Measurements from ENCODE around the gene XKR7. TPM values are rescaled to one million over a fixed set of nuclear protein-coding genes. Genes with fewer than 3 reads are reported as not detected.

The XKR7 gene
- polyA plus RNA-seq, 1 donor (not counting 4 experiments of a cell fraction or from before 2014, with no cell fraction given) = not detected

- Histone ChIP-seq H3K27me3 (ENCODE audit: control insufficient read depth, extremely low read depth, insufficient read depth, low read length) (no peaks in the 10 kb centered on the region), H3K9ac (ENCODE audit: control insufficient read depth, extremely low read depth, insufficient read depth, low read length) (no peak overlapping the region), H3K36me3 (ENCODE audit: control insufficient read depth in 2 of 2, extremely low read depth in 1 of 2, insufficient read depth in 2 of 2, low read length in 2 of 2) (no peaks in the 10 kb centered on the region), H4K20me1 (ENCODE audit: control insufficient read depth, extremely low read depth, insufficient read depth, low read length) (no peaks in the 10 kb centered on the region), H3K4me2 (ENCODE audit: control insufficient read depth, extremely low read depth, insufficient read depth, low read depth, low read length) (no peak overlapping the region), H3K9me3 (ENCODE audit: control insufficient read depth, low read depth, low read length) (no peaks in the 10 kb centered on the region), H3K9me1 (ENCODE audit: control insufficient read depth, extremely low read depth, insufficient read depth, low read length) (no peaks in the 10 kb centered on the region), H3K27ac (ENCODE audit: control insufficient read depth, insufficient read depth, low read length) (no peak overlapping the region), H2AFZ (ENCODE audit: control insufficient read depth, low read length) (no peak overlapping the region), H3K79me2 (ENCODE audit: control insufficient read depth, insufficient read depth, low read length) (no peaks in the 10 kb centered on the region), H3K4me3 (ENCODE audit: control insufficient read depth in 2 of 3, extremely low read depth in 1 of 3, insufficient read depth in 2 of 3, low read depth in 1 of 3, low read length in 3 of 3) (no peak overlapping the region), H3K4me1 (ENCODE audit: control insufficient read depth, extremely low read depth, insufficient read depth, low read length) (peaks cover 2% of the 10 kb centered on the region)
- dilution Hi-C loops (cut with MboI; ENCODE audit: extremely low pct_ligation_motif_present, low sequenced_read_pairs) = no loop called here
- DNase-seq (ENCODE audit: low read depth, low spot score) = no peak
- FAIRE-seq = no peak
- no peak for TF ChIP-seq EZH2 (IDR thresholded peaks at IDR 0.05; ENCODE audit: low read length)
- TF ChIP-seq CTCF (optimal IDR thresholded peaks at IDR 0.05 in 1 of 3, IDR thresholded peaks at IDR 0.05 in 1 of 3, conservative IDR thresholded peaks at IDR 0.05 in 1 of 3; ENCODE audit: extremely low read depth in 1 of 3, insufficient read depth in 2 of 3, low read length in 3 of 3) = no peak
Observed at GRCh38 chr20:31933698-31934097, 34.3 kb upstream of the XKR7 start.

- Histone ChIP-seq H4K20me1 (ENCODE audit: control insufficient read depth, extremely low read depth, insufficient read depth, low read length) (no peaks in the 10 kb centered on the region), H3K9ac (ENCODE audit: control insufficient read depth, extremely low read depth, insufficient read depth, low read length) (no peak overlapping the region), H3K27me3 (ENCODE audit: control insufficient read depth, extremely low read depth, insufficient read depth, low read length) (no peaks in the 10 kb centered on the region), H3K9me1 (ENCODE audit: control insufficient read depth, extremely low read depth, insufficient read depth, low read length) (no peaks in the 10 kb centered on the region), H3K4me3 (ENCODE audit: control insufficient read depth in 2 of 3, extremely low read depth in 1 of 3, insufficient read depth in 2 of 3, low read depth in 1 of 3, low read length in 3 of 3) (no peak overlapping the region), H3K27ac (ENCODE audit: control insufficient read depth, insufficient read depth, low read length) (no peak overlapping the region), H3K79me2 (ENCODE audit: control insufficient read depth, insufficient read depth, low read length) (no peaks in the 10 kb centered on the region), H3K36me3 (ENCODE audit: control insufficient read depth in 2 of 2, extremely low read depth in 1 of 2, insufficient read depth in 2 of 2, low read length in 2 of 2) (no peaks in the 10 kb centered on the region), H3K4me1 (ENCODE audit: control insufficient read depth, extremely low read depth, insufficient read depth, low read length) (peaks cover 2% of the 10 kb centered on the region), H3K9me3 (ENCODE audit: control insufficient read depth, low read depth, low read length) (no peaks in the 10 kb centered on the region), H2AFZ (ENCODE audit: control insufficient read depth, low read length) (no peak overlapping the region), H3K4me2 (ENCODE audit: control insufficient read depth, extremely low read depth, insufficient read depth, low read depth, low read length) (no peak overlapping the region)
- dilution Hi-C loops (cut with MboI; ENCODE audit: extremely low pct_ligation_motif_present, low sequenced_read_pairs) = no loop called here
- FAIRE-seq (no peak), DNase-seq (ENCODE audit: low read depth, low spot score) (no peak)
- TF ChIP-seq CTCF (optimal IDR thresholded peaks at IDR 0.05 in 1 of 3, IDR thresholded peaks at IDR 0.05 in 1 of 3, conservative IDR thresholded peaks at IDR 0.05 in 1 of 3; ENCODE audit: extremely low read depth in 1 of 3, insufficient read depth in 2 of 3, low read length in 3 of 3) = no peak
- no peak for TF ChIP-seq EZH2 (IDR thresholded peaks at IDR 0.05; ENCODE audit: low read length)
Observed at GRCh38 chr20:31934491-31934890, 33.5 kb upstream of the XKR7 start.

Data from keratinocyte (primary cell).